ENCODE data around the gene SLC9A2.

GRCh38 chr2:102748107-102748506 is 128.8 kb downstream of the SLC9A2 start:
- no peak for TF ChIP-seq CTCF (IDR thresholded peaks at IDR 0.05)
- TF ChIP-seq POLR2A (IDR thresholded peaks at IDR 0.05) = no peak
